GM21390 (cell line): ENCODE data around the gene RINL.
A peak's percentile ranks its signal among the peaks of the same experiment; 100 is the strongest.

Source experiments
- ATAC-seq: cut with Tn5 transposase; IDR thresholded peaks from one replicate; pipeline ENCODE4 v1.9.1; 2021; ENCODE audit not compliant: unreplicated experiment

Gene RINL, protein sequence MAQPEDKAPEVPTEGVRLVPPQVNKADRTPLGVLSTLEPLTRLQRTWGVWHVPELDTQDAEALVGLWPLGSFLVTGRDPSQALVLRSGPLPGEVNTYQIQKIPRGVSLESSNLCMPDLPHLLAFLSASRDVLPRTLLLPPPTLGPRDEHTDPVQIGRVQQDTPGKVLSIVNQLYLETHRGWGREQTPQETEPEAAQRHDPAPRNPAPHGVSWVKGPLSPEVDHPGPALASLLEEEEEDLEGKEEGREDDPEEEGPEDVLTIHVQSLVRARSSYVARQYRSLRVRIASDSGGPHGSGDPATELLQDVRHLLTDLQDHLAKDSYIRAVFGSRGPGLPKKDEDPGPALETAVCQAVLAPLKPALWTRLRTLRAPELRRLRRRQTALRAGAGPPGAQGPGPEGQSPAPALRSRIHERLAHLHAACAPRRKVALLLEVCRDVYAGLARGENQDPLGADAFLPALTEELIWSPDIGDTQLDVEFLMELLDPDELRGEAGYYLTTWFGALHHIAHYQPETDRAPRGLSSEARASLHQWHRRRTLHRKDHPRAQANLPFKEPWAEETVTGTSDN

DNA sequence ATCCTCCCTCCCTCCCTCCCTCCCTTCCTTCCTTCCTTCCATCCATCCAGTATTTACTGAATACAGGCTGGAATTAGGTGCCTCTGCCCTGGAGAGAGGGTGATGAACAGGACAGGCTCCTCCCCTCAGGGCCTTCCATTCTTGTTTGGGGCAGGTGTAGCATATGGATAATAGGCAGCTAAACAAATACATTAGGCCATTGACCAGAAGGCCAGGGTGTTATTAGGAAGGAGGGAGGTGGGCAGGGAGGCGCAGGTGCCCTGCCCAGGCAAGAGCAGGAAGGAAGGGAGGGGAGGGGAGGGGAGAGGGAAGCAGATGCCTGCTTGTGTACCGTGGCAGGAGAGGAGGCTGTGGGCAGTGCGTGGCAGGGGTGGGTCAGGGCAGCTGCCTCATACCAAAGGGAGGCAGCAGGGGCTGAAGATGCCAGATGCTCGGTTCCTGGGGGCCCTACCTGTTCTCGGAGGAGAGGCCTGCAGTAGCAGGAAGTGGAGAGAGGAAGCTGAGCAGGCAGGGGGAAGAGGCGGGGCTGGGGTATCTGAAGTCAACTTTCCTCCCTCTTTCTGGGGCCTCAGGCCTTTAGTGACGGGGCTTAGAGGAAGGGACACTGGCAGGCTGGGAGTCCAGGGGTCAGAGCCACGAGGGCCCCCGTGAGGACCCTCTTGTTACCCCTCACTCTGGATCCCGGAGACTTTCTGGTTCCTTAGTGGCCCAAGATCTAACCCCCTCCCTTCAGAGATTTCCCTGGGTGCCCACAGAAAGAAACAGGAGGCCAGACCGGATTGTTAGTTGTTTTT, at the start of gene RINL:
Gene RINL (minus strand): TSS at position 495 of the 794 bp plus-strand sequence. CDS start 1,533 bp downstream, outside the sequence.
- peak; percentile 53 for ATAC-seq

DNA sequence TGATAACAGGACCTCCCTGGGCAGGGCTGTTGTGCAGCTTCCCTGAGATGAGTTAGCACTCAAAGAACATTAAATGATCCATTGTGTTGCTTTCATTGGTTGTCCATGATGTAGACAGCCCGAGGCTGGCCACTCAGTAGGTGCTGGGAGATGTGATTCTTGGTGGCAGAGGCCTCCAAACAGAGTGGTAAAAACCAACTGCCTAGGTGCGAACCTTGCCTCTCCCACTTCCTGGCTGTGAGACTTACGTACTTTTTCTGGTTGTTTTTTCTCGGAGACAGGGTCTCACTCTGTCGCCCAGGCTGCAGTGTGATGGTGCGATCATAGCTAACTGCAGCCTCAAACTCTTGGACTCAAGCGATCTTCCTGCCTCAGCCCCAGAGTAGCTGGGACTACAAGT, 46.3 kb upstream of the RINL start:
- ATAC-seq = no peak

DNA sequence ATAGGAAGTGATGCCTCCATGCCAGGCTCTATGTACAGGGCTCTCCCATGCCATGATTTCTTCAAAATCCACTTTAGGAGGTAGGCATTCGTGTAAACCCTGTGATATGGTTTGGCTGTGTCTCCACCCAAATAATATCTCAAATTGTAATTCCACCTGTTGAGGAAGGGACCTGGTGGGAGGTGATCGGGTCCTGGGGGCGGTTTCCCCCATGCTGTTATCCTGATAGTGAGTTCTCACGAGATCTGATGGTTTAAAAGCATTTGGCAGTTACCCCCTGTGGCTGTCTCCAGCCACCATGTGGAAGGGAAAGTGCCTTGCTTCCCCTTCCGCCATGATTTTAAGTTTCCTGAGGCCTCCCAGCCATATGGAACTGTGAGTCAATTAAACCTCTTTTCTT, 44.4 kb upstream of the RINL start:
- ATAC-seq = no peak

DNA sequence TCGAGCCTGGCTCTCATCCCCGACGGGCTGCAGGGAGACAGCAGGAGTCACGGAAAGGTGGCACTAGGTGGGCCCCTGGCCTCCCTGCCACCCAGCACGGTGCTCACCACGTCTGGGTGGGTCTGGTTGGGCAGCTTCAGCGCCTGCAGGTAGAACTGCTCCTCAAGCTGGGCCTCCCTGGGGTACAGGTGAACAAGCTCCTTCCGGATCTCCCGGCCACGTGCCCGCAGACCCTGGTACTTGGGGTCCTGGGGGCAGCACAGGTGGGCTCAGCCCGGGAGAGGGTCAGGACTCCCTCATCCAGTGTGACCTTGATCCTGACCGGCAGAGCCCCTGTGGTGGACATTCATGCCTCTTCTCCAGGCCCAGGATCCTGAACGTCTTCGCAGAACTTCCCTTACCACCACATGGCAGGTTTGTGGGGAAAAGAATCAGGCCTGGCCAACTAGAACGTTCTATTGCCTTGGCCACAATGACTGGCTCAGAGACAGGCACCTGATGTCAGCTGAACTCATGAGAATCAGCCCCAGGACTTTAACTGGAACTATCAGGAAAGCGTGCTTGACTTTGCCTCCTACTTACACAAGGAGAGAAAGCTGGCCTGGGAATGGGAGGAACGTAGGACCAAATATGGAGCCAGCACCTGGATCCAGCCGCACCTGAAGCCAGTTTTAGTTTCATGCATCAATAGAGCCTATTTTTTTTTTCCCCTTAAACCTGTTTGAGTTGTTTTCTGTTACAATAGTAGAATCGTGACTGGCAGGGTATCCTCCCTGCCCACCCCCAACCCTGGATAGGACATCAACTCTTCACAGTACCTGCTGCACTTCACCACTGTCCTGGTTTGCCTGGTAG, 43.6 kb upstream of the RINL start:
- no peak for ATAC-seq

DNA sequence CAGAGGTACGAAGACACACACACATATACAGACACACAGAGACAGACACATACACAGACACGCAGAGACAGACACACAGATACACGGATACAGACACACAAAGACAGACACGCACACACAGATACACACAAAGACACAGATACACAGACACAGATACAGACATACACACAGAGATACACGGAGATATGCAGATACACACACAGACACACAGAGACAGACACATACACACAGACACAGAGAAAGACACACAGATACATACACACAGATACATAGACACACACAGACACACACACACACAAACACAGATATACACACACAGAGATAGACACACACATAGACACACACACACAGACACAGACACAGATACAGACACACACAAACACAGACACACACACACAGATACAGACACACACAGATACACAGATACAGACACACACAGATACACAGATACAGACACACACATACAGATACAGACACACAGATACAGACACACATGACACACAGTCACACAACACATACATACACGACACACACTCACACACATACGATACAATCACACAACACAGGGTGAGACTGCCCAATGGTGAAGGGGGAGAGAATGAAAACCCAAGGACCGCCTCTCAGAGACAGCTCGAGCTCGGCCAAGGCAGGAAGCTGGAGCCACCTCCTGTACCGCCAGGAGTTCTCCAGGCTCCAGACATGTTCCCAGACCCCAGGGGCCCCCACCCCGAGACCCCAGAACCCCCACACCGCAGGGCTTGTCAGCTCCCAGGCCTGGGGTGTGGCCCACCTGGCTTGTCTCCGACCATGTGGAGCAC, 42.7 kb upstream of the RINL start:
- no peak for ATAC-seq

DNA sequence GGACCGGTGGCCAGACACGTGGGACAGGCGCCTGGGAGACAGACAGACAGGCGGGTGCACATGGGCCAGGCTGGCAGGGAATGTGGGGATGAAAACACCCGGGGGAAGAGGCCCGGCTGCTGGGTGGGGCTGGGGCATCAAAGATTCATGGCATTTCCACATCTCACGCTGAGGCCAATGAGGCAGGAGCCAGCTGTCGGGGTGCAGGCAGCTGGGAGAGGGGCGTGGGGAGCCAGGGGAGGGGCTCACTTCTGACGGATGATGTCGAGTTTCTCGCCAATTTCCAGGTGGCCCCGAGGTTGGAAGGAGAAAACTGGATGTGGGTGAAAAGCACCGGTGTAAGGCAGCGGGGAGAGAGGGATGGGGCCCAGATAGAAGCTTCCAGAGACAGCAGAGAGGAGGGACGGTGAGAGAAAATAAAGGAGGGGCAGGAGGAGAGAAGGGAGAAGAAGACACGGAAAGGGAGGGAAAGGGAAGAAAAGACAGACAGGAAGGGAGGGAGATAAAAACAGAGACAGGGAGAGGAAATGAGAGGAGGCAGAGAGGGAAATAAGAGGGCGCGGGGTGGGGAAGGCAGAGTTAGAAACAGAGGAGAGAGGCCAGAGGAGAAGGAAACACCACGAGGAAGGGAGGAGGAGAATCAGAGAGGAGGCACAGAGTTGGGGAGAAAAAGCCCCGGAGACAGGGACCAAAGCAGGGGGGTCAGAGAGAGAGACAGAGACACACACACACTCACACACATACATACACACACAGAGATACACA, 41.9 kb upstream of the RINL start:
- ATAC-seq = no peak

DNA sequence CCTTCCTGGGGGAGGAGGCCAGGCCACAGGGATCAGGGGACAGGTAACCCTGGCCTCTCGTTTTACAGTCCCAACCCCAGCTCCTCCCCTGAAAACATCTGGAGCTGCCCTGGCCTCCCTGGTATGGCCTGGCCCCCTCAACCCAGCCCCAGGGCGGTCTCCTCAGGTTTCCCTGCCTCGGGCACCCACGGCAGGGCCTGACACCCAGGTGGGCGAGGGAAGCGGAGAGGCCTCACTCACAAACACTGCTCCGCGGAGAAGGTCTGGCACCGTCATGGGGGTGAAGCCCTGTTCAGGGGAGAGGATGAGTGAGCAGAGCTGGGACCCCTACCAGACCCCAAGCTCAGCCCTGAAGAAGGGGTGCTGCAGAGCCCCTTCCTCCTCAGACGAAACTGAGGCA, 40.5 kb upstream of the RINL start:
- no peak for ATAC-seq

DNA sequence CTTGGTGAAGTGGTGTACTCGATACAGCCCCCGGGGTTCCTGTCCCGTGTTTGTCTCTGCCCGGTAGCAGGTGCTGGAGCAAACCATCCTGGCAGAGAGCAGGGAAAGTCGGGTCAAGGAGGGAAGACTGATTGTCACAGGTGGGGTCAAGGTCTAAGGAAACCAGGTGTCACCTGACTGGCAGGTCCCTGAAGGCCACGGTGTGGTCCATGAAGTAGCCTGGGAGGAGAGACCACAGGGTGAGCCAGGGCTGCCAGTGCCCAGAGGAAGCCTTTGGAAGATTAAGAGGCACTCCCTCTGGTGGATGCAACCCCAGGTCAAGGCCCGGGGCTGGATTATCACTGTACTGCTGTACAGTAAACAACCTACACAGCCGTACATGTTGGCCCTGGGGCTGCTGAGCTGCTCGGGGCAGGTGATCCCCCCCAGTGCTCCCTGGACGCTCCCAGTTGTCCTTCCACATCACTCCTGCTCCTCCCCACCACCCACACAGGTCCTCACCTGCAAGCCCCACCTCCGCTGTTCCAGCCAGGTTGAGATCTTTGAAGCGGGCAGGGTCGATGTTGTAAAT, 39.9 kb upstream of the RINL start:
- no peak for ATAC-seq

DNA sequence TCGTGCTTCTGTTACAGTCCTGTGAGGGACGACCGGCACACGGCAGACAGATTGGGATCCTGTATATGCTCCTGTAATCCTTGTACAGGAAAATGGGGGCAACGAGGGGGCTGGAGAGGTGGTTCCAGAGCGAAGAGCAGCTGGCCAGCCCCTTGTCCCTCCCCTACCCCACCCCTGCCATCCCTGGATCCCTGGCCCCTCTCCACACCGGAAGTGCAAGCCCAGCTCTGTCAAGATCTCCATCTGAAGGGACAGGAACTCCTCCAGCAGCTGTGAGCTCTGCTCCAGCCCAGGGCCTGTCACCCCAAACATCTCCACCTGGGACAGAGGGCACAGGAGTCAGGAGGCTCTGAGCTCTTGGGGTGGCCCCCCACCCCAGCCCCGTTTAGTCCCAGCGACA, 39.4 kb upstream of the RINL start:
- ATAC-seq = no peak

DNA sequence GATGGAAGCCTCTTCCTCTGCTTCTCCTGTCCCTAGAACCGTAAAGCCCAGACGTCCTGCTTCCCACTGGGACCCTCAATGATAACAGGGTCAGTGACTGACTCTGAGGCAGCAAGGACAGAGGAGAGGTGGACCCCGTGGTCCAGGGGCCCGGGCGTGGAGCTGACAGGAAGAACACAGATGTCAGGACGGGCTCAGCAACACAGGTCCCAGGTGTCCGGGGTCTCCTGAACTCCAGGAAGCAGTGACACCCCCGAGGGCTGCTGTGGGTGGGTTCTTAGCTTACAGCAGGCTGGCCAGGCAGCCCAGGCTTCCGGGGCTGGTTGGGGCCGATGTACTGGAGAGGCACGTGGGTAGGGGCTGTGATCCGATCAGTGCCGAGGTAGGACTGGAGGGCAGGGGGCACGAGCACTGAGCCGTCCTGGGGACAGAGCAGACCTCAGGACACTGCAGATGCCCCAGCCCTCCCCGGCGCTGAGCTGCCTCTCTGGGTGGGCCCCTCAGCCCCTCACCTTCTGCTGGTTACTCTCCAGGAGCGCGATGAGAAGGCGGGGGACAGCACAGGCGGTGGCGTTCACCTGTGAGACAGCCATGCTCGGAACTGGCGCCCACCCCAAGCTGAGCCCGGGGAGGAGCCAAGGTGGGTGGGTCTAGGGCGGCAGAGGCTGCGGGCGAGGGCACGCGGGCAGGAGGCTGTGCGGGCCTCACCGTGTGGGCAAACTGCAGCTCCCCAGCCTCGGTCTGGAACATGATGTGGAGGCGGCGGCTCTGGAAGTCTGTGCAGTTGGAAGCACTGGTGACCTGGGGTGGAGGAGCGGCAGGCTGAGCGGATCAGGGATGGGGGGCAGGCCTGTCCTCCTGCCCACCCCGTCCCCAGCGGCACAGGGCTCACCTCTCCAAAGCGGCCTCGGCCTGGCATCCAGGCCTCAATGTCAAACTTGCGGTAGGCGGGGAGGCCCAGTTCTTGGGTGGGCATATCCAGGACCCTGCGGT, 37.5 kb upstream of the RINL start:
- ATAC-seq = no peak

DNA sequence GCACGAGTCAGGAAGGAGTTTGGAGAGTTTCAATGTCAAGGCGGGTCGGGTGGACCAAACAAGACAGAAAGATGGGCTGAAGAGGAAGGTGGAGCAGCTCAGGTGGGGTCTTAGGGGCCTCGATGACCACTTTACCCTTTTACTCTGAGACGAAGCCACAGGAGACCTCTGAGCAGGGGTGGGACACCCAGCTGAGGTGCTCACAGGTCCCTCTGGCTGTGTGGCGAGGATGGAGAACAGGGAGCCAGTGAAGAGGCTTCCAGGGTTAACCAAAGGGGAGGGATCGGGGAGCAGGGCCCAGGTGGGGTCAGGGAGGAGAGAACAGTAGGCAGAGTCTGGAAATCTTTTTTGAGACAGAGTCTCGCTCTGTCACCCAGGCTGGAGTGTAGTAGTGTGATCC, 35.9 kb upstream of the RINL start:
- ATAC-seq = no peak

DNA sequence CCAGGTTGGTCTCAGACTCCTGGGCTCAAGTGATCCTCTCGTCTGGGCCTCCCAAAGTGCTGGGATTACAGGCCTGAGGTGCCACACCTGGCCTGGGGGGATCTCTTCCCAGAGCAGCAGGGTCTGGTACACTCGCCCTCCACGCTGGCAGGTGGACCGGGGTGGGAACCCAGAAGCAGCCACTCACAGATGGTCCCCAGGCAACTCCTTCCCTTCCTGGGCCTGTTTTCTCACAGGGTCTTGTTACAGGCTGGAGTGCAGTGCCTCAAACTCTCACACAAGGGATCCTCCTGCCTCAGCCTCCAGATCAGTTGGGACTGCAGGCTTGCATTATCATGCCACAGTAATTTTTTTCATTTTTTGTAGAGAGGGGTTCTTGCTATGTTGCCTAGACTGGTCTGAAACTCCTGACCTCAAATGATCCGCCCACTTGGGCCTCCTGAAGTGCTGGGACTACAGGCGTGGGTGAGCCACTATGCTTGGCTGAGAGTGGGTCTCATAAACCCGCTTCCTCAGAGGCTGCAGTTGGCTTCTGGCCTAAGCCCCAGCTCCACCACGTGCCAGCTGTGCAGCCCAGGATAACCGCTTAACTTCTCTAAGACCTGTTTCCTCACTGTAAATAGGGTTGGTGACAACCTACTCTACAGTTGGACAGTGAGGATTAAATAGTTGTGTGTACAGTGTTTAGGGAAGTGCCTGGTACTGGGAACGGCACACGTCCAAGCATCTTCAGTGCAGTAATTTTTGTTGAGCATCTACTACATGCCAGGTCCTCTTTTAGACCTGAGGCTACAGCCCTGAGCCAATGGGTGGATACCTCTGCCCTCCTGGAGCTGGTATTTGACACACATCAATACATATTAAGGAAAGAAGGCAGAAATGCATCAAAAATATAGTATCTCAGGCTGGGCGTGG, 34.8 kb upstream of the RINL start:
- no peak for ATAC-seq

DNA sequence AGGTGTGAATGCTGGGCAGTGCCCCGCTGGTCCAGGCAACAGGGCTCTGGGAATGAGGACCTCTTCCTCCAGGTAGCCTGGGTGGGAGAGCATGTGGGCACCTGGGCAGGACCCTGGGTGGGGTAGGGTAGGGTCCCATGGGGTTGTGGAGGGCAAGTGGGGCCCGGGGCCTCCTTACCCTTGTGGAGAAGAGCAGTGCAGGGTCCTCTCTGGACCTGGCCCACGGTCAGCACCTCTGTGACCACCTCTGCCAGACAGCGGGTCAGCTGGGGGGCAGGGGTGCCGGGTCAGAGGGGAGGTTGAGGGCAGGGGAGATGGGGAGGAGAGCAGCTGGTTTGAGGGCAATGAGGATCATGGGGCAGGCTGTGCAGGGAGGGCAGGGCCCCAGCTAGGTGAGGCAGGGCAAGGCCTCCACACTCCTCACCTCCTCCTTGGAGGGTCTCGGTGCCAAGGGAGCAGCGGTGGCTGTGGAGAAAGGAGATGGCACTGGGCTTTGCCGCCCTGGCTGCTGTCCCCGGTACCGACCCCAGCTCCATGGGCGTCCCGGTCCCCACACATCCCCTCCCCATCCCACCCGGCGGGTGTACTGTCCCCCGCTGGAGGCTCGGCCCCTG, 33.4 kb upstream of the RINL start:
- ATAC-seq = no peak

DNA sequence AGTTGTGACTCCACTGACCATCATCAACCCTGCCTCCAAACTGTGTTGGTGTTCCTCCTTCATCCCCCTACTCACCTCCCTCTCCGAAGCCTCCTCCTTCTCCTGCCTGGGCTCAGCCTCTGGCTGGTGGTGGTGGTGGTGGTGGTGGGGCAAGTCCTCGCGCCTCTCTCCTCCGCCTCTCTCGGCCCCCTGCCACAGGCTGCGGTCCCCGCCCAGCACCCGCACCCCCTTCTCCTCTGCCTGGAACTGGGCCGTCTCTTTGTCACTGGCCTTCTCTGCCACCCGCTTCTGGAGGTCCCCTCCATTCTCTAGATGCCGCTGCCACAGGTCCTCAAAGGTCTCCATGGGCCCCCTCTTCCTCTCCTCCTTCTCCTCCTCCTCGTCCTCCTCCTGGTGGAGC, 32.4 kb upstream of the RINL start:
- no peak for ATAC-seq

DNA sequence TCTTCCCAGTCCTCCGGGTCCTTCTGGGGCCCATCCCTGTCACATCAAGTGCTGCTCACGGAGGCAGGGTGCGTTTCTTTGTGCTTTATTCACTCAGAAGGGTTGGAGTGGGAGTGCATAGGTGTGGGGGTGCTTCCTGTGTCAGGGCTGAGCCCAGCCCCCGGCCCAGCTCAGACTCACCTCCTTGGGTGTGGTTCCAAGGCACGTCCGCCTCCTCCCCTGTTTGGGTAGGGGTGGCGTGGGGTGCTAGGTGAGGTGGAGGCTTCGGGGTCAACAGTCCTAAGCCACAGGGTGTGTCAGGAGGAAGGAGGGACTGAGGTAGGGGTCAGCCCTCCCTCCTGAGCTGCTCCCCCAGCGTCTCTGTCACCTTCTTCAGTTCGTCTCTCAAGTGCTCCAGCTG, 30.8 kb upstream of the RINL start:
- no peak for ATAC-seq

DNA sequence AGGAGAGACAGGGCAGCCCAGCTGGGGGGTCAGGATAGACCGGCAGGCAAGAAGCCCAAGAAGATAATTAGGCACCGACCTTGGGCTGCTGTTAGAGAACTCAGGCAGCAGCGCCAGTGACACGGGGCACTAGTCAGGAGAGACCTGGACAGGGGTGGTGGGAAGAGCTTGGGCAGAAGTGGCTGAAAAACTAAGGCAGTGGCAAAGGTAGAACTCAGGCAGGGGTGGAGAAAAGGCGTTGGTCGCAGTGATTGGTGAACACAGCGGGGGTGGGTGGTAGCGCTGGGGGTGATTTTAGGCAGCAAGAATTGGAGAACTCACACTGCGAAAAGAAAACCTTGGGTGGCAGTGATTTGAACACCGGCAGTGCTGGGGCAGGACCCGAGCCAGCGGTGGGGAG, 29.6 kb upstream of the RINL start:
- ATAC-seq = no peak

DNA sequence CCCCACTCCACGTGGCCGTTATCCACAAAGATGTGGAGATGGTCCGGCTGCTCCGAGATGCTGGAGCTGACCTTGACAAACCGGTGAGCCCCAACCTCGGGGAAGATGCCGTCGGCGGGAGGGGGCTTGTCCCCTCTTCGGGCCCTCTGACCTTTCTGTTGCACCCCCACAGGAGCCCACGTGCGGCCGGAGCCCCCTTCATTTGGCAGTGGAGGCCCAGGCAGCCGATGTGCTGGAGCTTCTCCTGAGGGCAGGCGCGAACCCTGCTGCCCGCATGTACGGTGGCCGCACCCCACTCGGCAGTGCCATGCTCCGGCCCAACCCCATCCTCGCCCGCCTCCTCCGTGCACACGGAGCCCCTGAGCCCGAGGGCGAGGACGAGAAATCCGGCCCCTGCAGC, 29.2 kb upstream of the RINL start:
- no peak for ATAC-seq
